SK-MEL-5 (cell line): ENCODE results near the gene SNX27. TPM values are rescaled to one million over a fixed set of nuclear protein-coding genes. Genes with fewer than 3 reads are reported as not detected.

ENCODE experiments used
- DNase-seq: peaks from one replicate; pipeline ENCODE4 v3.0.0-alpha.2; 2016; ENCODE audit warnings: low read depth, low spot score
- in situ Hi-C: cut with HindIII; loops from 2 replicates; pipeline ENCODE4 v1.10.0; 2016; ENCODE audit warnings: low sequenced_read_pairs, high pct_unique_total_duplicates, low pct_unique_long_range_greater_than_20kb
- total RNA-seq: library from RNA; depleted of rRNA; stranded (reverse); fragments of >200 nt; shearing (Covaris generic); gene quantifications from 2 replicates; pipeline ENCODE4 v1.2.3, GENCODE V29; 2014

Gene SNX27
- total RNA-seq, 1 experiment from 2014 or later = 30.4 TPM

GRCh38 chr1:151711044-151711800 is 99.4 kb downstream of the SNX27 start:
- in situ Hi-C loops = no loop called here

GRCh38 chr1:151711951-151712350 is 100.1 kb downstream of the SNX27 start:
- in situ Hi-C loops = no loop called here
- DNase-seq = no peak

More at GRCh38 chr1:151711044-151711800, 99.4 kb downstream of the SNX27 start:
- no peak for DNase-seq

GRCh38 chr1:151713044-151713443 is 101.2 kb downstream of the SNX27 start:
- in situ Hi-C loops = no loop called here

GRCh38 chr1:151713874-151714273 is 102.0 kb downstream of the SNX27 start:
- in situ Hi-C loops = no loop called here
- DNase-seq = no peak

More at GRCh38 chr1:151713044-151713443, 101.2 kb downstream of the SNX27 start:
- DNase-seq = no peak

- no peak for DNase-seq
- in situ Hi-C loops = no loop called here
These were observed 103.2 kb downstream of the SNX27 start for GRCh38 chr1:151714820-151715725.

- in situ Hi-C loops = no loop called here
- DNase-seq = peak; percentile 49
These were observed 104.0 kb downstream of the SNX27 start for GRCh38 chr1:151715726-151716404.

- in situ Hi-C loops = no loop called here
These were observed 104.5 kb downstream of the SNX27 start for GRCh38 chr1:151716405-151716762.

GRCh38 chr1:151716771-151717631 is 105.2 kb downstream of the SNX27 start, which contains the start of gene CELF3:
Gene CELF3 (minus strand): TSS chr1:151716803. CDS start chr1:151716020, 783 bp downstream.
- in situ Hi-C loops = no loop called here
- DNase-seq = peak; percentile 28

More at GRCh38 chr1:151716405-151716762, 104.5 kb downstream of the SNX27 start:
- no peak for DNase-seq

GRCh38 chr1:151718011-151718431 is 106.2 kb downstream of the SNX27 start:
- in situ Hi-C loops = no loop called here

GRCh38 chr1:151718666-151719065 is 106.8 kb downstream of the SNX27 start:
- in situ Hi-C loops = no loop called here
- no peak for DNase-seq

More at GRCh38 chr1:151718011-151718431, 106.2 kb downstream of the SNX27 start:
- no peak for DNase-seq

- in situ Hi-C loops = no loop called here
- DNase-seq = no peak
These were observed 108.3 kb downstream of the SNX27 start for GRCh38 chr1:151720125-151720524.

GRCh38 chr1:151720554-151720953 is 108.7 kb downstream of the SNX27 start:
- DNase-seq = no peak
- in situ Hi-C loops = no loop called here

- DNase-seq = no peak
- in situ Hi-C loops = no loop called here
These were observed 109.3 kb downstream of the SNX27 start, which contains the start of gene RIIAD1 for GRCh38 chr1:151720974-151721787. Gene RIIAD1 (plus strand): TSS chr1:151721522. CDS start chr1:151721537, 15 bp downstream.

- no peak for DNase-seq
- in situ Hi-C loops = no loop called here
These were observed 110.1 kb downstream of the SNX27 start for GRCh38 chr1:151721788-151722510.

- DNase-seq = no peak
- in situ Hi-C loops = no loop called here
These were observed 112.0 kb downstream of the SNX27 start for GRCh38 chr1:151723726-151724370.
